ENCODE results near the gene TMF1. TPM values are rescaled to one million over a fixed set of nuclear protein-coding genes. Genes with fewer than 3 reads are reported as not detected.

TMF1 gene
- total RNA-seq, 4 donors from 2014 or later = 31.2 to 43.3 (median 36.3) TPM

- 7 to 10% methylated on average over 6 to 15 of the region's 32 CpGs for WGBS, 2 donors (ENCODE audit: low coverage in 1 of 2)
- Histone ChIP-seq H3K36me3 (no peaks in the 10 kb centered on the region), H3K4me1 (peaks cover 22 to 81% (median 44%) of the 10 kb centered on the region in 3 donors), H3K27ac (peak within 1 kb of the TSS; percentile 80 to 95 (median 91)), H3K4me3 (peak within 1 kb of the TSS; percentile 86 to 93), H3K9me3 (no peaks in the 10 kb centered on the region), H3K27me3 (no peaks in the 10 kb centered on the region)
- TF ChIP-seq POLR2A (IDR thresholded peaks at IDR 0.05) (no peak), EP300 (IDR thresholded peaks at IDR 0.05) (no peak), POLR2AphosphoS5 (IDR thresholded peaks at IDR 0.05) (peak; percentile 70)
- TF ChIP-seq, protein P1, sequence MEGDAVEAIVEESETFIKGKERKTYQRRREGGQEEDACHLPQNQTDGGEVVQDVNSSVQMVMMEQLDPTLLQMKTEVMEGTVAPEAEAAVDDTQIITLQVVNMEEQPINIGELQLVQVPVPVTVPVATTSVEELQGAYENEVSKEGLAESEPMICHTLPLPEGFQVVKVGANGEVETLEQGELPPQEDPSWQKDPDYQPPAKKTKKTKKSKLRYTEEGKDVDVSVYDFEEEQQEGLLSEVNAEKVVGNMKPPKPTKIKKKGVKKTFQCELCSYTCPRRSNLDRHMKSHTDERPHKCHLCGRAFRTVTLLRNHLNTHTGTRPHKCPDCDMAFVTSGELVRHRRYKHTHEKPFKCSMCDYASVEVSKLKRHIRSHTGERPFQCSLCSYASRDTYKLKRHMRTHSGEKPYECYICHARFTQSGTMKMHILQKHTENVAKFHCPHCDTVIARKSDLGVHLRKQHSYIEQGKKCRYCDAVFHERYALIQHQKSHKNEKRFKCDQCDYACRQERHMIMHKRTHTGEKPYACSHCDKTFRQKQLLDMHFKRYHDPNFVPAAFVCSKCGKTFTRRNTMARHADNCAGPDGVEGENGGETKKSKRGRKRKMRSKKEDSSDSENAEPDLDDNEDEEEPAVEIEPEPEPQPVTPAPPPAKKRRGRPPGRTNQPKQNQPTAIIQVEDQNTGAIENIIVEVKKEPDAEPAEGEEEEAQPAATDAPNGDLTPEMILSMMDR (IDR thresholded peaks at IDR 0.05) = no peak
- ATAC-seq = peak; percentile 73
These were observed 32.4 kb upstream of the TMF1 start, which contains the start of gene ARL6IP5 for GRCh38 chr3:69084326-69085167. ARL6IP5 (plus strand) TSS chr3:69084937; CDS start chr3:69085048, 111 bp downstream.

- peak overlapping the region; percentile 15 to 61 (median 36) for H3K27ac ChIP-seq
- H3K9me3 ChIP-seq = no peaks in the 10 kb centered on the region
- peaks cover 16 to 81% (median 38%) of the 10 kb centered on the region in 3 donors for H3K4me1 ChIP-seq
- no peak overlapping the region for H3K4me3 ChIP-seq
- no peak for ATAC-seq
- TF ChIP-seq, protein P1 (IDR thresholded peaks at IDR 0.05) = no peak
- no peak for TF ChIP-seq POLR2AphosphoS5 (IDR thresholded peaks at IDR 0.05)
- no peak for TF ChIP-seq EP300 (IDR thresholded peaks at IDR 0.05)
- TF ChIP-seq POLR2A (IDR thresholded peaks at IDR 0.05) = no peak
- H3K36me3 ChIP-seq = no peaks in the 10 kb centered on the region
- no peaks in the 10 kb centered on the region for H3K27me3 ChIP-seq
These were observed 30.7 kb upstream of the TMF1 start for GRCh38 chr3:69082805-69083204.

GRCh38 chr3:69082361-69082760 lies 30.2 kb upstream of the TMF1 start:
- H3K4me1 ChIP-seq = peaks cover 17 to 79% (median 38%) of the 10 kb centered on the region in 3 donors
- TF ChIP-seq POLR2AphosphoS5 (IDR thresholded peaks at IDR 0.05) = no peak
- no peak for TF ChIP-seq EP300 (IDR thresholded peaks at IDR 0.05)
- TF ChIP-seq POLR2A (IDR thresholded peaks at IDR 0.05) = no peak
- TF ChIP-seq, protein P1 (IDR thresholded peaks at IDR 0.05) = no peak

GRCh38 chr3:69081583-69082262 lies 29.6 kb upstream of the TMF1 start:
- no peak for ATAC-seq

More at GRCh38 chr3:69082361-69082760, 30.2 kb upstream of the TMF1 start:
- no peak for ATAC-seq
- WGBS, 2 donors (ENCODE audit: low coverage in 1 of 2) = 44 to 56% methylated on average over 1 to 2 of the region's 2 CpGs
- no peaks in the 10 kb centered on the region for H3K36me3 ChIP-seq
- peak overlapping the region in 3 of 4 donors; percentile 21 to 61 (median 50) for H3K27ac ChIP-seq
- no peaks in the 10 kb centered on the region for H3K27me3 ChIP-seq
- no peak overlapping the region for H3K4me3 ChIP-seq
- no peaks in the 10 kb centered on the region for H3K9me3 ChIP-seq

More at GRCh38 chr3:69081583-69082262, 29.6 kb upstream of the TMF1 start:
- no peak for TF ChIP-seq EP300 (IDR thresholded peaks at IDR 0.05)
- no peak for TF ChIP-seq POLR2A (IDR thresholded peaks at IDR 0.05)
- TF ChIP-seq, protein P1 (IDR thresholded peaks at IDR 0.05) = no peak
- no peak for TF ChIP-seq POLR2AphosphoS5 (IDR thresholded peaks at IDR 0.05)
- Histone ChIP-seq H3K27me3 (no peaks in the 10 kb centered on the region), H3K9me3 (no peaks in the 10 kb centered on the region), H3K27ac (peak overlapping the region in 3 of 4 donors; percentile 12 to 50 (median 21)), H3K4me1 (peaks cover 17 to 73% (median 32%) of the 10 kb centered on the region in 3 donors), H3K4me3 (no peak overlapping the region), H3K36me3 (no peaks in the 10 kb centered on the region)
- WGBS, 2 donors (ENCODE audit: low coverage in 1 of 2) = 67 to 76% methylated on average over 1 to 3 of the region's 5 CpGs
